ENCODE measurements around the gene TSC22D2. TPM values are rescaled to one million over a fixed set of nuclear protein-coding genes. Genes with fewer than 3 reads are reported as not detected.

TSC22D2 gene
- total RNA-seq, 6 experiments from 2014 or later: 10.3 to 30.4 (median 13.2) TPM

DNA sequence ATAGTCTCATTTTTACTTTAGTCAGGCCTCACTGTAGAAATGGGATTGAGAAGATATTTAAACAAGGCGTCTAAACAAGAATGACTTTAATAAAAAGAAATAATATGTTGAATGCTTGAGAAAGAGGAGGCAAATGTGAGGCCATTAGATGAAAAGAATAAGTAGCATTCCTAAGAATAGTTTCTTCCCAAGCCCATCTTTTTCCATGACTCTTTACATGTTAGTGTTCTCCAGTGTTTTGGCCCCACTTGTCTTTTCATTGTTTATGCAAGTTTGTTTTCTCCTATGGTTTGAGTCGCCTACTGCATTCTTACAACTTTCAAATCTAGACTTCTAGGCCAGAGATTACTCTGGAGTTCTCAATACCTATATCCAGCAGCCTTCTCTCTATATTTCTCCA is 39.0 kb downstream of the TSC22D2 start:
- TF ChIP-seq POLR2A (IDR thresholded peaks at IDR 0.05): no peak
- TF ChIP-seq, protein P1, sequence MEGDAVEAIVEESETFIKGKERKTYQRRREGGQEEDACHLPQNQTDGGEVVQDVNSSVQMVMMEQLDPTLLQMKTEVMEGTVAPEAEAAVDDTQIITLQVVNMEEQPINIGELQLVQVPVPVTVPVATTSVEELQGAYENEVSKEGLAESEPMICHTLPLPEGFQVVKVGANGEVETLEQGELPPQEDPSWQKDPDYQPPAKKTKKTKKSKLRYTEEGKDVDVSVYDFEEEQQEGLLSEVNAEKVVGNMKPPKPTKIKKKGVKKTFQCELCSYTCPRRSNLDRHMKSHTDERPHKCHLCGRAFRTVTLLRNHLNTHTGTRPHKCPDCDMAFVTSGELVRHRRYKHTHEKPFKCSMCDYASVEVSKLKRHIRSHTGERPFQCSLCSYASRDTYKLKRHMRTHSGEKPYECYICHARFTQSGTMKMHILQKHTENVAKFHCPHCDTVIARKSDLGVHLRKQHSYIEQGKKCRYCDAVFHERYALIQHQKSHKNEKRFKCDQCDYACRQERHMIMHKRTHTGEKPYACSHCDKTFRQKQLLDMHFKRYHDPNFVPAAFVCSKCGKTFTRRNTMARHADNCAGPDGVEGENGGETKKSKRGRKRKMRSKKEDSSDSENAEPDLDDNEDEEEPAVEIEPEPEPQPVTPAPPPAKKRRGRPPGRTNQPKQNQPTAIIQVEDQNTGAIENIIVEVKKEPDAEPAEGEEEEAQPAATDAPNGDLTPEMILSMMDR (IDR thresholded peaks at IDR 0.05): no peak
- no peak for DNase-seq
- intact Hi-C loops (cut with DNase I): no loop called here

DNA sequence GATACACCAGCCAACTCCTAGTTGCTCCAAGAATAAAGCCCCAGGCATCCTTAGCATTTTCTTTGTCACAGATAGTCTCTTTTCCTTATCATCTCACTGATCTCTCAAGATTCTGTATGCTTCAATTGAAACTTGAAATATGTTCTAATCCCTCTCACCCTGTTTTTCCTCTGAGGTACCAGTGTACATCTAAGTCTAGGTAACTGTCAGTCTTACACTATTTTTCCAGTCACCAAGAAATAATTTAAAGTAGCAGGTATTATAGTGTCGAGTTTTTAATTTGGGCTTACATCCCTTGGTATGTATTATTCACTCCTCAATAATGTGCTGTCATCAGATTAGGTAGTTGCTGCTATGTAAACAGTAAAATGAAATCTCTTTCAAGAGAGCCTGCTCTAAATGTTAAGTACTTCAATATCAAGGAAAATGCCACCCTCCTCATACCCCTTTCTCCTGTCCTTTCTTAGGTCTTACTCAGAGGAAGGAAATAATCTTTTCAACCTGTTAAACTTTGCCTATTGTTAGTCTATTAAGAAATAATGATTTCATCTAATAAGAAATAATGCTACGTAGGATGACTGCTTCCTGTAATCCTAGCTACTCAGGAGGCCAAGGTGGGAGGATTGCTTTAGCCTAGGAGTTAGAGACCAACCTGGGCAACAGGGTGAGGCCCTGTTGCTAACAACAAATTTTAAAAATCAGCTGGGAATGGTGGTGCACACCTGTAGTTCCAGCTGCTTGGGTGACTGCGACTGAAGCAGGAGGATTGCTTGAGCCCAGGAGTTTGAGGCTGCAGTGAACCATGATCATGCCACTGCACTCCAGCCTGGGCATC is 39.8 kb downstream of the TSC22D2 start:
- H3K27me3 ChIP-seq: no peaks in the 10 kb centered on the region
- no peaks in the 10 kb centered on the region for H3K9me3 ChIP-seq
- no peak for ATAC-seq
- no peak overlapping the region for H3K27ac ChIP-seq
- TF ChIP-seq, protein P1 (IDR thresholded peaks at IDR 0.05): no peak
- no peak for TF ChIP-seq POLR2A (IDR thresholded peaks at IDR 0.05)
- peaks cover 0 to 15% (median 0%) of the 10 kb centered on the region in 4 donors for H3K4me1 ChIP-seq
- H3K4me3 ChIP-seq: no peak overlapping the region
- 75% methylated on average over 3 of the region's 3 CpGs for WGBS (ENCODE audit: insufficient coverage, low coverage, low lambda C conversion rate, missing lambda C conversion rate)
- DNase-seq: no peak
- intact Hi-C loops (cut with DNase I): no loop called here
- no peaks in the 10 kb centered on the region for H3K36me3 ChIP-seq

More for the DNA sequence above, 39.0 kb downstream of the TSC22D2 start:
- 97% methylated on average over 2 of the region's 2 CpGs for WGBS (ENCODE audit: insufficient coverage, low coverage, low lambda C conversion rate, missing lambda C conversion rate)
- no peak for ATAC-seq
- no peak overlapping the region for H3K27ac ChIP-seq
- H3K4me1 ChIP-seq: peaks cover 0 to 15% (median 0%) of the 10 kb centered on the region in 4 donors
- no peaks in the 10 kb centered on the region for H3K36me3 ChIP-seq
- no peaks in the 10 kb centered on the region for H3K9me3 ChIP-seq
- no peak overlapping the region for H3K4me3 ChIP-seq
- H3K27me3 ChIP-seq: no peaks in the 10 kb centered on the region

DNA sequence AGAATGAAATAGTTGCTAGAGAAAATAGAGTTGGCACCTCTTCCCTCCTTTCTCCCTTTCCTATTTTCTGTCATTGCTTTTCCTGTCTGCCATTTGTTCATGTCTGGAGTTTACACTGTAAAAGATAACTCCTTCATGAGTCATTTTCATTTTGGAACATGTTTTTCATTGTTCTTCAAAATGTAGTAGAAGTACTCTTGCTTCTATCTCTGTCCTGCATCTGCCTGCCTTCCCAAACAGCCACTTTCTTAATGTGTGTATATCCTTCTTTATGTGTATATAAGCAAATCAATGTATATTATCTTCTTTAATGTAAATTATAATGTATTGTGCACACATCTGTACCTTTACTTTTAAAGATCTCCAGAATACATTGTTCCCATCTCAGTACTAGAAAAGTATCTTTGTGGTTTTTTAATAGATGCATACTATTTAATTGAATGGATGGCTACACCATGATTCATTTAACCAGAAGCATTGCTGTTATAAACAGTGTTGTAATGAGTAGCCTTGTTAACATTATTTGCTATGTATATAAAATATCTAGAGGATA is 41.1 kb downstream of the TSC22D2 start:
- DNase-seq: no peak
- TF ChIP-seq POLR2A (IDR thresholded peaks at IDR 0.05): no peak
- TF ChIP-seq, protein P1 (IDR thresholded peaks at IDR 0.05): no peak
- no peak overlapping the region for H3K4me3 ChIP-seq
- H3K27ac ChIP-seq: no peak overlapping the region
- ATAC-seq: peak in 1 of 4 donors; percentile 47
- peaks cover 0 to 15% (median 0%) of the 10 kb centered on the region in 4 donors for H3K4me1 ChIP-seq
- intact Hi-C loops (cut with DNase I): no loop called here
- H3K36me3 ChIP-seq: no peaks in the 10 kb centered on the region
- H3K27me3 ChIP-seq: no peaks in the 10 kb centered on the region
- no peaks in the 10 kb centered on the region for H3K9me3 ChIP-seq

DNA sequence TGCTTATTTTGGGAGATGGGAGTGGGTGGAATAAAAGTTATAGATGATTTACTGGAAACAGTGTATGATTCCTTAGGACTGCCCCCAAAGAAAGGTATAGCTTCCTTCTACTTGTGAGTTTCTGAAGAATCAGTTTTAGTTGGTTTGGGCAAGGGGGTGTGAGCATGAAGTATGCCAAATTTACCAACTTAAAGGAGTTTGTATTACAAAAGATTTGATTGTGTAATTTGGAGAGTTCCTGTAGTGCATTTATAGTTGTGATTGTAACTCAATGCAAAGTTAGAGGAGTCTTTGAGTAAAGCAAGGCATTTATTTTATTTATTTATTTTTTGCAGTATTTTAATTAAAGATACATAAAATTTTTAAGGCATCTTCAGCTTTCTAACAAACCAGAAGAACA is 42.8 kb downstream of the TSC22D2 start:
- ATAC-seq (no peak), DNase-seq (no peak)
- Histone ChIP-seq H3K27me3 (no peaks in the 10 kb centered on the region), H3K36me3 (no peaks in the 10 kb centered on the region), H3K4me3 (no peak overlapping the region), H3K9me3 (no peaks in the 10 kb centered on the region), H3K27ac (no peak overlapping the region), H3K4me1 (peaks cover 0 to 10% (median 0%) of the 10 kb centered on the region in 4 donors)
- TF ChIP-seq POLR2A (IDR thresholded peaks at IDR 0.05): no peak
- TF ChIP-seq, protein P1 (IDR thresholded peaks at IDR 0.05): no peak
- intact Hi-C loops (cut with DNase I): no loop called here

Measured in right lobe of liver (tissue), 6 donors.